CD8-positive, alpha-beta memory T cell (primary cell): ENCODE results near the gene NPHS1. TPM values are rescaled to one million over a fixed set of nuclear protein-coding genes. Genes with fewer than 3 reads are reported as not detected.

Experiments used
- CTCF ChIA-PET: fragments of 350-600 bp; sonication (Branson Sonifier 250); formaldehyde crosslinking; loops from one replicate; lab custom pipeline; 2021; ENCODE audit warnings: antibody characterized with exemption; lab: Charles Lee
- POLR2A ChIA-PET: fragments of 350-600 bp; sonication (Branson Sonifier 250); formaldehyde crosslinking; loops from one replicate; lab custom pipeline; 2021; ENCODE audit warnings: antibody characterized with exemption; lab: Charles Lee
- DNase-seq, 5 donors: peaks; one replicate each; pipeline versions ENCODE4 v3.0.0 to v3.0.0-alpha.2; 2020 to 2022; ENCODE audit warnings: mixed read lengths in 1 of 5
- H3K27ac ChIP-seq: one replicate; pipeline ENCODE4 v1.7.0; 2013; ENCODE audit warnings: low read depth, mild to moderate bottlenecking, low read length, moderate library complexity
- H3K27me3 ChIP-seq: 2 replicates; pipeline ENCODE4 v1.7.0; 2013; ENCODE audit warnings: low read length, mild to moderate bottlenecking; ENCODE audit not compliant: insufficient read depth, poor library complexity, severe bottlenecking
- H3K36me3 ChIP-seq: 2 replicates; pipeline ENCODE4 v1.7.0; 2013; ENCODE audit warnings: mild to moderate bottlenecking, low read length, moderate library complexity; ENCODE audit not compliant: insufficient read depth
- H3K4me1 ChIP-seq: 2 replicates; pipeline ENCODE4 v1.7.0; 2013; ENCODE audit warnings: mild to moderate bottlenecking, low read length, moderate library complexity; ENCODE audit not compliant: insufficient read depth
- H3K4me3 ChIP-seq: 2 replicates; pipeline ENCODE4 v1.7.0; 2013; ENCODE audit warnings: mild to moderate bottlenecking, low read length
- H3K9me3 ChIP-seq: 2 replicates; pipeline ENCODE4 v1.7.0; 2013; ENCODE audit warnings: mild to moderate bottlenecking, low read length
- H3K27ac Mint-ChIP-seq, 8 donors: one replicate each; pipeline ENCODE4 v1.8.0; 2020 to 2021; ENCODE audit warnings: mixed read lengths in 8 of 8, mild to moderate bottlenecking in 6 of 8, inconsistent platforms in 3 of 8, moderate library complexity in 3 of 8
- H3K27me3 Mint-ChIP-seq, 2 donors: one replicate each; pipeline ENCODE4 v1.8.0; 2020 to 2021; ENCODE audit warnings: mixed read lengths in 2 of 2, mild to moderate bottlenecking in 1 of 2, moderate library complexity in 1 of 2
- H3K36me3 Mint-ChIP-seq, 3 donors: one replicate each; pipeline ENCODE4 v1.8.0; 2020 to 2021; ENCODE audit warnings: mixed read lengths in 3 of 3, inconsistent platforms in 1 of 3, mild to moderate bottlenecking in 1 of 3
- H3K4me1 Mint-ChIP-seq, 3 donors: one replicate each; pipeline ENCODE4 v1.8.0; 2020 to 2021; ENCODE audit warnings: mixed read lengths in 3 of 3, inconsistent platforms in 1 of 3, mild to moderate bottlenecking in 1 of 3
- H3K4me3 Mint-ChIP-seq, 7 donors: one replicate each; pipeline ENCODE4 v1.8.0; 2020 to 2021; ENCODE audit warnings: mixed read lengths in 7 of 7, mild to moderate bottlenecking in 6 of 7, moderate library complexity in 4 of 7, inconsistent platforms in 2 of 7
- H3K9me3 Mint-ChIP-seq, 5 donors: one replicate each; pipeline ENCODE4 v1.8.0; 2020 to 2022; ENCODE audit warnings: mixed read lengths in 5 of 5, mild to moderate bottlenecking in 3 of 5, moderate library complexity in 2 of 5, inconsistent platforms in 1 of 5
- polyA plus RNA-seq: library from polyadenylated mRNA; unstranded; fragments of 300-500 nt; fragmentation: Illumina TruSeq; gene quantifications from one replicate; pipeline ENCODE4 v1.2.3, GENCODE V29; 2021
- total RNA-seq, 2 experiments: library from RNA; stranded (reverse); gene quantifications; one replicate each; pipeline ENCODE4 v1.2.3, GENCODE V29; 2021

NPHS1 gene
- total and polyA plus RNA-seq, 3 experiments from 2014 or later, result not detected

GRCh38 chr19:35856546-35857149, 4.3 kb upstream of the NPHS1 start, which contains the start of gene KIRREL2:
KIRREL2 (plus strand) TSS chr19:35856911; CDS start chr19:35857120, 209 bp downstream.
- peaks cover 19% of the 10 kb centered on the region for H3K27me3 ChIP-seq
- peak within 1 kb of the TSS; percentile 67 to 84 (median 81) for H3K4me3 Mint-ChIP-seq
- no peaks in the 10 kb centered on the region for H3K9me3 Mint-ChIP-seq
- H3K36me3 Mint-ChIP-seq, result no peaks in the 10 kb centered on the region
- POLR2A ChIA-PET, result no interaction called here
- peaks cover 8 to 16% (median 12%) of the 10 kb centered on the region in 3 donors for H3K4me1 Mint-ChIP-seq
- H3K27me3 Mint-ChIP-seq, result peaks cover 44 to 68% of the 10 kb centered on the region in 2 donors
- H3K4me3 ChIP-seq, result peak within 1 kb of the TSS; percentile 61
- CTCF ChIA-PET, result no interaction called here
- peak within 1 kb of the TSS in 4 of 8 donors; percentile 38 to 77 (median 54) for H3K27ac Mint-ChIP-seq
- H3K4me1 ChIP-seq, result no peaks in the 10 kb centered on the region
- no peaks in the 10 kb centered on the region for H3K36me3 ChIP-seq
- H3K27ac ChIP-seq, result no peak within 1 kb of the TSS
- DNase-seq, result peak in 2 of 5 donors; percentile 13 to 58
- no peaks in the 10 kb centered on the region for H3K9me3 ChIP-seq

DNA sequence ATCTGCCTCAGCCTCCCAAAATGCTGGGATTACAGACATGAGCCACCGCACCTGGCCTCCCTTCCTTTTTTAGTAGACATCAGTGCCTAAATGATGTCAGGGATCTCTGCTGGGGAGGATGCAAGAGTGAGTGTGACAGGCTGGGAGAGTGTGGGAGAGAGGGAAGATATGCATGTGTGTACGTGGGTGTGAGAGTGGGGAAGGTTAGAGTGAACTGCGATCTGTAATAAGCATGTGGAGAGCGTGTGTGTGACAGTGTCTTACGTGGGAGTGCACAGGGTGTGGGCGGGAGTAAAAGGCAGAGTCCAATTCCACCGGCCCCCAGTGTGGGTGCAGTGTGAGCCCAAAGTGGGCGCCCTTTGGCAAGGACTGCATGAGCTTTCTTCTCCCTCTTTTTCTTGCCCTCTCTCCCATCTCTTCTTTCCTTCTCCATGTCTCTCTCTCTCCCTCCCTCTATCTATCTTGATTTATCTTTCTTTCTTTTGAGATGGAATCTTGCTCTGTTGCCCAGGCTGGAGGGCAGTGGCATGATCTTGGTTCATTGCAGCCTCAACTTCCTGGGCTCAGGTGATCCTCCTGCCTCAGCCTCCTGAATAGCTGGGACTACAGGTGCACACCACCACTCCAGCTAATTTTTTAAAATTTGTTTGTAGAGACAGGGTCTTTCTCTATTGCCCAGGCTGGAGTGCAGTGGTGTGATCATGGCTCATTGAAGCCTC, 893 bp upstream of the NPHS1 start:
- DNase-seq, result no peak
- Mint-ChIP-seq H3K4me3 (no peak overlapping the region), H3K27me3 (peaks cover 32 to 47% of the 10 kb centered on the region in 2 donors), H3K4me1 (peaks cover 8 to 13% (median 12%) of the 10 kb centered on the region in 3 donors), H3K27ac (no peak overlapping the region), H3K9me3 (no peaks in the 10 kb centered on the region), H3K36me3 (no peaks in the 10 kb centered on the region)
- H3K4me3 ChIP-seq, result no peak overlapping the region
- H3K27me3 ChIP-seq, result peaks cover 16% of the 10 kb centered on the region
- ChIA-PET CTCF (no interaction called here), POLR2A (interaction anchor here (0.6 kb wide), 1 partner anchor 40 kb away, joined by 6 read pairs; the partner anchor contains the start of gene PRODH2)
- no peaks in the 10 kb centered on the region for H3K4me1 ChIP-seq
- no peaks in the 10 kb centered on the region for H3K9me3 ChIP-seq
- H3K36me3 ChIP-seq, result no peaks in the 10 kb centered on the region
- H3K27ac ChIP-seq, result no peak overlapping the region

GRCh38 chr19:35851213-35852028, 883 bp downstream of the NPHS1 start:
- ChIA-PET POLR2A (no interaction called here), CTCF (no interaction called here)
- peak in 1 of 5 donors; percentile 37 for DNase-seq
- Histone ChIP-seq H3K27ac (no peak overlapping the region), H3K27me3 (peaks cover 19% of the 10 kb centered on the region), H3K9me3 (no peaks in the 10 kb centered on the region), H3K4me1 (no peaks in the 10 kb centered on the region), H3K4me3 (no peak overlapping the region), H3K36me3 (no peaks in the 10 kb centered on the region)
- Mint-ChIP-seq H3K4me3 (no peak overlapping the region), H3K9me3 (no peaks in the 10 kb centered on the region), H3K36me3 (no peaks in the 10 kb centered on the region), H3K4me1 (peaks cover 4 to 8% (median 5%) of the 10 kb centered on the region in 3 donors), H3K27me3 (peaks cover 37 to 55% of the 10 kb centered on the region in 2 donors), H3K27ac (peak overlapping the region in 2 of 8 donors; percentile 47 to 54)

DNA sequence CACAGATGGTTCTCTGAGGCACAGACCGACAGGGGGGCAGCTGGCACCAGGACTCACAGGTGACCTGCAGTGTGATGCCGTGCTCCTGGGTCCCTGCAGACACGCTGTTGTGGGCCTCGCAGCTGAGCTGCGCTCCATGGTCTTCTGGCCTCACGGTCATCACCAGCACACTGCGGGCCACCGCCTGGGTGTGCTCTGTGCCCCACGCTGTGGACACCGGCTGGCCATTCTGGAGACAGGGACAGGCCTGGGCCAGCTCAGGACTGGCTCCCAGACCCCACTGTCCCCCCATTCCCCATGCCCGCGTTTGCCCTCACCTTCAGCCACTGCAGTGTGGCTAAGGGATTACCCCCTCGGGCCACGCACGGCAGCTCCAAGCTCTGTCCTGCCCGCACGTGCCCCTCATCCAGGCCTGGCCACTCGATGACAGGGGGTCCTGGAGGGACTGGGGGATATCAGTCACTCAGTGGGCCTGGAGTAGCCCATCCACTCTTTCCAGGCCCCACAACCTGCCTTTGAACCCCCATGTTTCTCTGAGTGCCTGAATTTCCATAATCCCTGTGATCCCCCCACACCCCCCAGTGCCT, 3.3 kb downstream of the NPHS1 start:
- ChIA-PET CTCF (no interaction called here), POLR2A (interaction anchor here (0.7 kb wide), 1 partner anchor 386 kb away, joined by 3 read pairs; no protein-coding TSS in a partner anchor)
- Histone ChIP-seq H3K27me3 (peaks cover 25% of the 10 kb centered on the region), H3K4me1 (no peaks in the 10 kb centered on the region), H3K27ac (no peak overlapping the region), H3K9me3 (no peaks in the 10 kb centered on the region), H3K36me3 (no peaks in the 10 kb centered on the region), H3K4me3 (no peak overlapping the region)
- Mint-ChIP-seq H3K27me3 (peaks cover 37 to 59% of the 10 kb centered on the region in 2 donors), H3K4me1 (peaks cover 16 to 27% (median 21%) of the 10 kb centered on the region in 3 donors), H3K4me3 (no peak overlapping the region), H3K36me3 (peaks cover 0 to 3% (median 2%) of the 10 kb centered on the region in 3 donors), H3K27ac (no peak overlapping the region), H3K9me3 (peaks cover 0 to 3% (median 2%) of the 10 kb centered on the region in 5 donors)
- no peak for DNase-seq

GRCh38 chr19:35848486-35848885, 3.8 kb downstream of the NPHS1 start:
- Histone ChIP-seq H3K9me3 (no peaks in the 10 kb centered on the region), H3K27me3 (peaks cover 30% of the 10 kb centered on the region), H3K4me1 (no peaks in the 10 kb centered on the region), H3K36me3 (no peaks in the 10 kb centered on the region), H3K27ac (no peak overlapping the region), H3K4me3 (no peak overlapping the region)
- DNase-seq, result no peak
- Mint-ChIP-seq H3K4me3 (no peak overlapping the region), H3K36me3 (peaks cover 0 to 3% (median 2%) of the 10 kb centered on the region in 3 donors), H3K27me3 (peaks cover 40 to 63% of the 10 kb centered on the region in 2 donors), H3K4me1 (peaks cover 16 to 27% (median 21%) of the 10 kb centered on the region in 3 donors), H3K27ac (peak overlapping the region in 1 of 8 donors; percentile 33), H3K9me3 (peaks cover 0 to 3% (median 2%) of the 10 kb centered on the region in 5 donors)
- ChIA-PET CTCF (no interaction called here), POLR2A (interaction anchor here (0.7 kb wide), 1 partner anchor 386 kb away, joined by 3 read pairs; no protein-coding TSS in a partner anchor)

DNA sequence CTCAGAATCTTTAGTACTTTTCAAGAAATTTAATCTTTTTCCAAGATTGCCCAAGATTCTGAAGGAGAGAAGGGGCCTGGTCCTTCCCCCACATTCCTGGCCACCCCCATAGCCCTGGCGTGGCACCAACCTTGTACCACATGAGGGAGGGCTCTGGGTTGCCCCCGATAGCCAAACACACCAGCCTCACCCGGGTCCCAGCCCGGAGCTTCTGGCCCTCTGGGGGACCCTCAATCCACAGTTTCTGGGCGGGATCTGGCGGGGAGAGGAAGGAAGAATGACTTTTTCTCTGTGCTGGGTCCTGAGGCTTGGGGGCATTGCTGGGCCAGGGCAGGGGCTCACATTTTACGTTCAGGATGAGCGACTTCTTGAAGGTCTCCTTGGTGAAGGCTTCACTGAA, 4.4 kb downstream of the NPHS1 start:
- Histone ChIP-seq H3K36me3 (no peaks in the 10 kb centered on the region), H3K9me3 (no peaks in the 10 kb centered on the region), H3K4me3 (no peak overlapping the region), H3K4me1 (no peaks in the 10 kb centered on the region), H3K27ac (no peak overlapping the region), H3K27me3 (peaks cover 32% of the 10 kb centered on the region)
- peaks cover 16 to 27% (median 21%) of the 10 kb centered on the region in 3 donors for H3K4me1 Mint-ChIP-seq
- peaks cover 0 to 3% (median 2%) of the 10 kb centered on the region in 3 donors for H3K36me3 Mint-ChIP-seq
- no peak for DNase-seq
- ChIA-PET CTCF (no interaction called here), POLR2A (no interaction called here)
- H3K27me3 Mint-ChIP-seq, result peaks cover 43 to 63% of the 10 kb centered on the region in 2 donors
- peaks cover 0 to 3% (median 2%) of the 10 kb centered on the region in 5 donors for H3K9me3 Mint-ChIP-seq
- no peak overlapping the region for H3K4me3 Mint-ChIP-seq
- no peak overlapping the region for H3K27ac Mint-ChIP-seq

DNA sequence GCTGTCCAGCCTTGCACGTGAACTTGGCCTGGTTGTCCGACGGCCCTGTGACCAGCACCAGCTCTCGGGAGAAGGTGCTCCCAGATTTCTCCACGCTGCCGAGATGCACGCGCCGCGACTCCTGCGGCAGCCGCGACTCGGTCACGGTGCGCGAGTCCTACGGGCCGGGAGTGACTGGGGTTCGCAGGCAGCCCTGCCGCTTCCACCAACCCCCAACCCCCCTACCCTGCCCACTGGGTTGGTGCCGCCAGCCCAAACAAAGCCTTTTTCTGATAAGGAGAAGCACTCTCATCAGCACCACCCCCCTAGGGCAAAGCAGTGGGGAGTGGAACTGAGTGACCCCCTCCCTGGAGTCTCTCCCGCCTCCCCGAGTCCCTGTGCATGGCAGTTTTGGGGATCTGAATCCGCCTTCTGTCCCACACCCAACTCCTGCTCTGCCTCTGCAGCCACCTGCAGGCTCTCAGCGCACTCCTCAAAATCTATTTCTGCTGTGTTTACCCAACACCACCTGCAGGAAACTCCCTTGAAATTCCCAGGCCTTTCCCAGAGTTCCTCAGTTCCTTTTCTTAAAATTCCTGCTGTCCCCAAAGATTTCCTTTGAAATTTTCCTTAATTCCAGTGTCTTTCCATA, 6.2 kb downstream of the NPHS1 start:
- H3K4me1 ChIP-seq, result no peaks in the 10 kb centered on the region
- H3K9me3 Mint-ChIP-seq, result peaks cover 0 to 9% (median 3%) of the 10 kb centered on the region in 5 donors
- peak overlapping the region in 1 of 8 donors; percentile 44 for H3K27ac Mint-ChIP-seq
- ChIA-PET CTCF (no interaction called here), POLR2A (no interaction called here)
- peaks cover 0 to 6% (median 3%) of the 10 kb centered on the region in 3 donors for H3K36me3 Mint-ChIP-seq
- H3K27ac ChIP-seq, result no peak overlapping the region
- H3K4me3 Mint-ChIP-seq, result peak overlapping the region in 5 of 7 donors; percentile 47 to 63 (median 54)
- peaks cover 16 to 27% (median 21%) of the 10 kb centered on the region in 3 donors for H3K4me1 Mint-ChIP-seq
- no peaks in the 10 kb centered on the region for H3K9me3 ChIP-seq
- peaks cover 52 to 60% of the 10 kb centered on the region in 2 donors for H3K27me3 Mint-ChIP-seq
- no peak overlapping the region for H3K4me3 ChIP-seq
- H3K36me3 ChIP-seq, result no peaks in the 10 kb centered on the region
- DNase-seq, result no peak
- H3K27me3 ChIP-seq, result peaks cover 32% of the 10 kb centered on the region
